Astrocyte (in vitro differentiated cells and primary cell): Measurements from ENCODE around the gene PLCL1.

Experiments used
- CTCF ChIP-seq: IDR thresholded peaks from 2 replicates; pipeline ENCODE4 v1.5.1; 2011; ENCODE audit warnings: low read depth, mild to moderate bottlenecking, inconsistent platforms, low read length, moderate library complexity; ENCODE audit not compliant: insufficient read depth
- EZH2 ChIP-seq: IDR thresholded peaks from 2 replicates; pipeline ENCODE4 v1.6.1; 2012; ENCODE audit warnings: mild to moderate bottlenecking, low read length, inconsistent platforms; ENCODE audit not compliant: insufficient read depth

- TF ChIP-seq CTCF: no peak
- TF ChIP-seq EZH2: no peak
These were observed 5.3 kb upstream of the PLCL1 start for GRCh38 chr2:197799068-197799467.
